NCI-H526 treated with DMSO at 0.1 percent for 48 hours (cell line): ENCODE results near the gene SCAPER.

ENCODE experiments used
- DNase-seq: peaks from one replicate; lab custom pipeline; 2025; lab: John Stamatoyannopoulos, UW

Gene SCAPER

DNA sequence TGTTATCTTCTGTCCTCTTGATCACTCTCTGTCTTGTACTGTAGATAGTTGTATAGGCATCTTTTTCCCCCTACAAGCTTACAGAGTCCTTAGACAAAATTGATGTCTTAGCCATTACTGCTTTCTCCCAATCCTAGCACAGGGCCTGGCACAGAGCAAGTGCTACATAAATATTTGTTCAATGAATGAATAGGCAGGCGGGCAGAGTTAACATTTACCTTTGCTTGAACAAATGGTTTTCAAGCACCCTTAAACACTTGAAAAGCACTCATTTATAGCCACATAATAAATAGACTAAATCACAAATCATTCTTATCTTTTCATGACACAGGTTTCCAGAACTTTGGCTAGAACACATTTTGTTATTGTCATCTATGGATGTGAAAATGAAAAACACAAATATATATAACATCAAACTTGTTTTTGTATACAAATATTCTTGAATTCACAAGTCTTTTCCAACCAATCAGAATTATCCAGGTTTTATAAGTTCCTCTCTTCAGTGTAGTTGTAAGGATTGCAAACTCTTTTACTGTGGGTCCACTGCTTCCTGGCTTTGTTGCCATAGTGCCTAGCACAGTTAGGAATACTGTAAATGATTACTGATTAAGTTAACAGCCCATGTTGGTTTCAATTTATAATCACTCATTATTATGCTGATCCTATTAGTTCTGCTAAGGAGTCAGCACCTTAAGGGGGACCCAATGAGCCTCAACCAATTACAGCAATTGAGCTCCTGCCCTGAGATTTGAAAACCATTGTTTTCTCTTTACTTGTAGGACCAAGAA is 506.6 kb downstream of the SCAPER start:
- no peak for DNase-seq

DNA sequence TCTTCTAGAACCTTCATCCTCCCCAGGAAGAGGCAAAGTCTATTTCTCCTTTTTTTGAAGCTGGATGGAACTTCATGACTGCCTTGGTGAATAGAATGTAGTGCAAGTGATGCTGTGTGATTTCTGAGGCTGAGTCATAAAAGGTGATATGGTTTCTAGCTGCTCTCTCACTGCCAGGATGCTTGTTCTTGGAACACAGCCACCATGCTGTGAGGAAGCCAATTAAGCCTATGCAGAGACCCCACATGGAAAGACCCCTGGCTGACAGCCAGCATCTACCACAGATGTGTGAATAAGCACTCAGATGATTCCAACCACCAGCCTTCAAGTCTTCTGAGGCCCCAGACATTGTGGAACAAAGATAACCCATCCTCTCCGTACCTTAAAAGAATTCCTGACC is 511.5 kb downstream of the SCAPER start:
- DNase-seq, result no peak

DNA sequence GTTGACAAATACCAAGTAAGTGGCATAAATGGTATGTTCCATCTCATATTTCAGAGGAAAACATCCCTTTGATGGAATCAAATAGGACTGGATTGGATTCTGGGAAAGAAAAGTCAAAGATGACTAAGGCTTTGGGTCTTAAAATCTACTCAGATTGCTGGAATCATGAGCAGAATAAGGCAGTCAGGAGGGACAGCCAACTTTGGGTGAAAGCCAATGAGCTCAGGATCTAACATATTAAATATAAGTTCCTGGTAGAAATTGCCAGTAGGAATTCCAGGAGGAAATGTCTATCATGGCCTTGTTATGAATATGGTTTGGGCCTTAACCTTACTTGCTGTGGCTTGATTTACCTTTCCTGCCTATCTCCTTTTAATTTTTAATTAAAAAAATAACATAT is 513.3 kb downstream of the SCAPER start:
- DNase-seq, result no peak

DNA sequence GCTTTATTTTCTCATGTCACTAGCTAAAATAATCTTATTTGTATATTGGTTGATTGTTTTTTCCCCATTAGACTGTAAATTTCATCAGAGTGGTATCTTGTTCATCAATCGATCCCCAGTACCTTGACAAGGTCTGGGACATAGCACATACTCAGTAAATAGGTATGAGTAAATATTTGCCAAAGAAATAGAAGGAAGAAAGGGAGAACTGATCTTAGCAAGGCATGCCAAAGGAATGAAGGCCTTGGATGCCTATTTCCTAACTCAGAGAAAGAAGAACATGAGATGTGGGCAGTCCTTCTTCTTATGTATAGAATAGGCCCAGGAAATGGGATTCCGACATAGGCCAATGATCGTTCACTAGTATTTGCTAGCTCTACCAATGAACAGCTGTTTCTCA is 513.8 kb downstream of the SCAPER start:
- DNase-seq, result no peak

GRCh38 chr15:76390571-76390970 is 514.6 kb downstream of the SCAPER start:
- DNase-seq, result no peak

GRCh38 chr15:76386926-76387325 is 518.2 kb downstream of the SCAPER start:
- no peak for DNase-seq

DNA sequence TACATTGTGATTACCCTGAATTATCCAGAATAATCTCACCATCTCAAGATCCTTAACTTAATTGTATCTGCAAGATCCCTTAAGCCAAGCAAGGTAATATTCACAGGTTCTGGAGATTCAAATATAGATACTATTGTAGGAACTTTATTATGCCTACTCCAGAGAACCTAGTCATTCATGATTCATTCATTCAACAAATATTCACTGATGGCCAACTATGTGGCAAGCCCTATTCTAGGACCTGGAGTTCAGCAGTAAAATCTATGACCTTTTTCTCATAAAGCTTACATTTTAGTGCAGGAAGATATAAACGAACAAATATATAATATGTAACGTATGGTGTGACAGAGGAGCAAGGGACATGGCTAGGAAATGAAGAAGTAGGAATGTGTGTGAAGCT is 519.0 kb downstream of the SCAPER start:
- no peak for DNase-seq

DNA sequence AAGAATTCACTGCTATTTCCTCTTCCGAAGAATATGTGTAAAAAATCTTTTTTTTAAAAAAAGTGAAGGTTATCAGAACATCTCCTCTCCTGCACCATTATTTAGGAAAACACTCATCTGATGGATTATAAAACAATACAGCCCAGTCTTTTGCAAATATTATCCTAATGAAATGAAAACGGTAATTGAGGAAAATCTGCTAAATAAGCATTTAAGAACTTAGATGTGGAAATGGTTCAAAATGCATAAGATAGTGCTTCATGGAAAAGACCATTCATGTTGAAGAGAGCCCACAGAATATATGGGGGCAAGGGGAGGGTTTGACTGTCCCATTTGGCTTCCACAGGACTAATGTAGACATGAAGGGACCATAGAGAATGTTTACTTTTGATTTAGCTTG is 520.7 kb downstream of the SCAPER start:
- no peak for DNase-seq

DNA sequence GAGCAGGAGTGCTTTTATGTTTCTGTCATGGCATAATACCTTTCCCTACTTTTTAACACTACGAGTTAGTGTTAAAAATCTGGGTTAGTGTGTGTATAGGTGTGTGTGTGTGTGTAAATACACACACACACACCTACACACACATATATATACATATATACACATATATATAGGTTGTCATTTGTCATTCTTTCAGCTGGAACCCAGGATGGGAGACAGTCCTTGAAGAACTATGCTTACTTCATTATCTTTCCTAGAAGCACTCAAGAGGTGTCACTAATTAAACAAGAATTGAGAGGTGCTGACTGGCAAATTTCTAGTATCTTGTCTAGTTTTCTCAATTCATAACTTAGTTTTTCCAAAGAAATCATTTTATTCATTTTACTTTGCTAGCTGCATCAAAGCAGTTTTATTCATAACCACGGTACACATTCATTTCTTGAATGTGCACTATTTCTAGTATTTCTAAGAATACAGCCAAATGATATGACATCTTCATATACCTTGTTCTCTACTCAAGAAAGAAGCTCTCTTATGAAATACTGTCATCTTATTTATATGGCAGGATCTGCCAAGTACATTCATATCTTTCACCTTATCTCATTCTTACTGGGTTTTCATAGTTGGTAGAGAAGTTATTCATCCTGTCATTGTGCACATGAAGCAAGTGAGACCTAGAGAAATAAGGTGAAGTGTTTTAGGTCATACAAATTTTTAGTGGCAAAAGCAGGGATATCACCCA is 522.0 kb downstream of the SCAPER start:
- no peak for DNase-seq

DNA sequence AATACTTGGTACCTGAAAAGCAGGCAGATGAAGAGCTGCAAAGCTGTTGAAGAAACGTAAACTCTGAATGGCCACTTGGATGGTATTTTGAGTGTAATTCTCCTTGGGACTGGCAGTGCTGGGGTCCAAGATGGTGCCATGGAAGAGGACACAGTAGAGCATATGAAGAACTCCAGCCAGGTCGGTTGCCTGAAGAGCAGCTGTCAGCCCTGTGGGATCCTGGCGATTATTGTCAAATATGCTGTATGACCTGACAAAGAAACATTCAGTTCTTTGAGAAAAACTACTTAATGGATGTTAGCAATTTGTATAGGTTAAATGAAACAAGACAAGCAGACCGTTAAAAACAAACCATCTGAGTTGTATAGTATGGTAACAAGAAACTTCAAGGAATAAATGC is 523.8 kb downstream of the SCAPER start:
- DNase-seq, result no peak

DNA sequence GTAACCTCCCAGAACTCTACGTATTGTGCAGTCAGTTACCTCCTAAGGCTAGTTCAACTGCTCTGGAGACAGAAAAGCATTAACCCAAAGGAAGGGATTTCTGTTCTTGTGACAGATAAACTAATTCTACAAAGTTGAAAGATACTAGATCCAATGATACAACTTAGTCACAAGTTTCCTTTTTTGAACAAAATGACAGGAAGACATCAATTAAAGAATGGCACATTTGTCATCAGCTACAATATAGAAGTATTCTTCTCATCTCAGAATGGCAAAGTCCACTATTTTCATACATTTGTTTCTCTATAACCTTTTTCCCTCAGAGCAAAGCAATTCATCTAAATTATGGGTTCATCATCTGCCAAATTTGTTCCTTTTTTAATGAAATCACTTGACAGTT is 524.9 kb downstream of the SCAPER start:
- DNase-seq, result no peak

DNA sequence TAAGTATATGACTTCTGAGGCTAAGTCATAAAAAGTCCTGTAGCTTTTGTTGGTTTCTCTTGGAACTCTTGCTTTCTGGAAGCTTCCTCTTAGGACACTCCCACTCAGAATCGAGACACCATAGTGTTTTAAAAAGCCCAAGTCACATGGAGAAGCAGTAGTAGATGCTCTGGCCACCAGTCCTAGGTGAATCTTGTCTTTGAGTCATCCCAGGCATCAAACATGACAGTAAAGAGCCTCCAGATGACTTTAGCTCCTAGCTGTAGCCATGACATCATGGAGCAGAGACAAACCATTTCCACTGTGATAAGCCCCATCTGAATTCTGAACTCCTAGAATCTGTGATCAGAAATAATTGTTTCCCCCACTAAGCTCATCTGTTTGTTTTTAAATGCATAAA is 526.4 kb downstream of the SCAPER start:
- DNase-seq, result no peak

DNA sequence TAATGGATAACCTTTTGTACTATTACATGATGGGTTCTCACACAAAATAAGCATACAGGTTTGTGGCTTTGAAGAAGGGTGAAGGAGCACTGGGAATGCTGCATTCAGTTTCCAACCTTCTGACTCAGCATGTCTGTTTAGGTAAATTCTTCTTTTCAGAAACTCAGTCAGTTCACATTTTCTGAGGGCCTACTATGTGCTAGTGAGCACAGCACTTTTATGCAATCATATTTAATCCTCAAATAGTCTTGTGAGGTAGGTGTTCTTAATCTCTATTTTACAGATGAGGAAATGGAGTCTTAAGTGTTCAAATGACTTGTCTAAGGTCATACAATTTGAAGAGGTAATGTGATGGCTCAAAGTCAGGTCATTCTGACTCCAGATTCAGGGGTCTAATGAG is 527.4 kb downstream of the SCAPER start:
- DNase-seq, result no peak

- DNase-seq, result no peak
These were observed 527.9 kb downstream of the SCAPER start for GRCh38 chr15:76377217-76377616.

DNA sequence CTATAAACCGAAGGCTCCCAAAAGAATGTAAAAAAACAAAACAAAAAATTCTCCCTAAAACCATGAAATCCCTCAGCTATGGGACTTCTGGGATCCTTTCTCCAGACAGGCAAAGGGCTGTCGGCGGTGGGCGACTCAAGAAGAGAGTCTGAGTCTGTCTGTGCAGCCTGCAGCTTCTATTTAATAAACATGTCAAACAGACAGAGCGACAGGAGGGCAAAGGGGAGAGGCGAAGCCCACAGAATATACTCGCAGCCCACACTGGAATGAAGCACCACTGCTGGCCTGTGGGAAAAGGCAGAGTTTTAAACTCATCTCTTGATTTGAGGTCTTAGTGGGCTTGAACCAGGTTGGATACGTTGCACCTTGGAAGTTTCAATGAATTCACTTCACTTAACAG is 528.3 kb downstream of the SCAPER start:
- no peak for DNase-seq

DNA sequence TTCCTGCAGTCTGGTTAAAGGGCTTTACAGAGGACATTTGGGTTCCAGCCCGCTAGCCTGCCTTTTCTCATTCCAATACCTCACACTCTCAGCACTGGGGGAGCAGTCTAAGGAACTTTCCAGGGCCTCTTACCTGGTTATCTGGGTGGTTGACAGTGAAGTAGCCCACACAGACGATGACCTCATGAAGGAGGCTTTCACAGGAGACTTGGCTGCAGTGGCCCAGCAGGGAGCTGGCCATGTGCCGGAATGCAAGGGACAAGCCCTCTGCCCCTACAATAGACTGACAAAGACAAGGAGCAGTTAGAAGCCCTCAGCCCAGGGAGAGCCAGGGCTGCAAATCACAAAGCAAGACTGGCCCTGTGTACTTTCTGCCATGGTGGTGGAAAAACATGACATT is 529.1 kb downstream of the SCAPER start:
- no peak for DNase-seq

- DNase-seq, result no peak
These were observed 537.0 kb downstream of the SCAPER start for GRCh38 chr15:76368122-76368621.

DNA sequence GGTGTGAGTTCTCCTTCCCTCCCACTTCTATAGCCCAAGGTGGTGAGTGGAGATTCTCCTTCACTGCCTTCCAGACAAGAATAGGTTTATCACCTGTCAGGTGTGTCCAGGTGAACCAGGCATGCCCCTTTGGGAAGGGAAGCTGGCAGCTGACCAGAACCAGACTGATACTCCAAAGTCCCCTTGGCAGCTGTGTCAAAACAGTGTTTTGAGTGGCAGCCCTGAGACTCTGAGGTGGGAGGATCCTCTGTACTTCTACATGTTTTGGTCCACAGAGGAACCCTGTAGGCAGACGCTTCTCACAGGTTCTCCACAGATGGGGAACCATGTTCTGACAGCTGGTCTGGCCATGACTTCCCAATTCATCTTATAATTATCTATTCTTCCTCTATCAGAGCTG is 538.4 kb downstream of the SCAPER start:
- DNase-seq, result no peak

GRCh38 chr15:76363251-76363650 is 541.9 kb downstream of the SCAPER start:
- DNase-seq, result no peak

DNA sequence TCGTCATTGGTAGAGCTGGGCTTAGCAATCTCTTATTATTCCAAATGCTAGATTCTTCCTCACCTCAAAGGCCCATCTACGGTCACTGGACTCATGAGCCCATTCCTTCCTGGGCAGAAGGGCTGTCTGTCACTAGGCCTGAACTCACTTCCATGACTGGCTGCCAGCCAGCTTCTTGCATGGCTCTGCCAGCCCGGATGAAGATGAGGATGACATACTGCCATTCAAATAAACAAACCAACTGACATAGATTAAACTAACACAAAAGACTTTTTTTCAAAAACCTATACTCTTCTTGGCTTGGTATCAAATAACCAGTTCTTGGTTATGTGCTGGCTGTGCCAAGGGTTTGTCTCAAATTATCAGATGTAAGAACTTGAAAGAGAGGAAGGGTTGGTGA is 544.7 kb downstream of the SCAPER start:
- DNase-seq, result no peak

GRCh38 chr15:76359152-76359551 is 546.0 kb downstream of the SCAPER start:
- DNase-seq, result no peak

DNA sequence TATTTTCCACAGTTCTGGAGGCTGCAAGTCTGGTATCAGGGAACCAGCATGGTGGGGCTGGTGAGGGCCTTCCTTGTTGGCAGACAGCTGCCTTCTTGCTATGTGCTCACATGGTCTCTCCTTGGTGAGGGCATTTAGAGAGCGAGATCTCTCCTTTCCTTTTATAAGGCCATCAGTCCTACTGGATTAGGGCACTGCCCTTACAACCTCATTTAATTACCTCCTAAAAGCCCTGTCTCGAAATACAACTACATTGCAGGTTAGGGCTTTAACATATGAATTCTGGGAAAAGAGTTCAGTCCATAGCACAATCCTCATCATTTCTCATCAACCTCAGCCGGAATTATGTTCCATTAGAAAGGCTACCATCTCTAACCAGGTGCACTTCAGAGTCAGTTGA is 546.7 kb downstream of the SCAPER start:
- DNase-seq, result no peak

DNA sequence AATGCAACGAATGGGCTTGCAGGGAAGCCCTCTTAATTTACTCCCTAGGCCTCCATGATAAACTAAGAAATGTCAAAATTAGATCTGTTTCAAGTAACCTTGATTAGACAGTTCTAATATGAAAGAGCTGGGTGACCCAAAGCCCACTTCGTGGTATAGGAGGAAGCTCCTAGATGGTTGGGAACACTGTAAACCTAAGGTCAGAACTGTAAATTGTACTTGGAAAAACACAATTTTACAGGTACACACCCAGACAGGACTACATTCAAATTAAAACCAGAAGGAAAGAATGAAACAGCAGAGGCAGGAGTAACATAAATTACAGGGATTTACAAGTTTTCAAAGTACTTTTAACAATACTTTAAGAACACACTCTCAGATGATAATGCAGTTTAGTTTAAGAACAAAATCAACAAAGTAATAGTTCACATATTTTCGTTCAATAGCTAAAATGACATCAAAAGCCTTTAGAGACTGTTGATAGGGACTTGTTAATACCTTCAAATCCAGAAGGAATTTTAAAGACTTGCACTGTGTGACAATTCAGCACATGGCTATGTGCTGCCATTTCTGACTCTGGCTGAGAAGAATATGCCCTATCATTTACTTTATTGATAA is 550.2 kb downstream of the SCAPER start:
- DNase-seq, result no peak
